GM18526 (cell line): ENCODE data around the gene IFI27.

Experiments
- POLR2A ChIP-seq: IDR thresholded peaks from 3 replicates; pipeline ENCODE4 v1.6.1; 2011; ENCODE audit not compliant: insufficient read length; ENCODE audit errors: extremely low read depth

The IFI27 gene

DNA sequence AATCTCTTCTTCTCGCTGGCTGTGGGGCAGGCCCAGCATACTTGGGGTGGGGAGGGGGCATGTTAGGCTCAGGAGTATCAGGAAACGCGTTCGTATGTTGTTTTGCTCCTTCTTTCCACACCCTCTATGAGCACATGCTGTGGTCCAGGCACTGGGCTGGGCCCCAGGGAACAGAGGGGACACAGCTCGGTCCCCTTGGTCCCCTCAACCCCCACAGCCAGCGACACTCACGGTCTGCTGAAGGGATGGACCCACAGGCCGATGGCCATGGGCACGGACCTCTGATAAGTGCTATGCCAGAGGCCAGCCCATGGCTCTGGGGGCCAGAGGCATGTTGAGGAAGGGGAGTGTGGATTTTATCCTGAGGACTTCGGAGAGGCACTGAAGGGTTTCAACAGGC lies 6.2 kb downstream of the IFI27 start:
- no peak for TF ChIP-seq POLR2A

DNA sequence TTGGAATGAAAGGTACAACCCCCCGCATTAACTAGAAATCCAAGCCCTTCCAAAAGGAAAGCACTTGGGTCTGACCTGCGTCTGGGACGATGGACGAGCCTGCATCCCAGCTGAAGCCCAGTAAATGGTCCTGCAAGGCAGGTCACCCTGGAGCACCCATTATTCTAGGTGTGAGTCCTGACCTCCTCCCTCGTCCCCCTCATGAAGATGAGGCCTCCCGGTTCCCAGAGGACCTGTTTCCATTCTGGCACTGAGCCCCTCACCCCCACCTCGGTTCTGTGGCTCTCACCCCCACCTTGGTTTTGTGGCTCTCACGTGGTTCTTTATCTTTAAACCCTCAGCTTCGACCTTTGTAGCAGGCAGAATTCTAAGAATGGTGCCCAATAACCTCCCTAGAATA lies 7.3 kb downstream of the IFI27 start:
- no peak for TF ChIP-seq POLR2A

DNA sequence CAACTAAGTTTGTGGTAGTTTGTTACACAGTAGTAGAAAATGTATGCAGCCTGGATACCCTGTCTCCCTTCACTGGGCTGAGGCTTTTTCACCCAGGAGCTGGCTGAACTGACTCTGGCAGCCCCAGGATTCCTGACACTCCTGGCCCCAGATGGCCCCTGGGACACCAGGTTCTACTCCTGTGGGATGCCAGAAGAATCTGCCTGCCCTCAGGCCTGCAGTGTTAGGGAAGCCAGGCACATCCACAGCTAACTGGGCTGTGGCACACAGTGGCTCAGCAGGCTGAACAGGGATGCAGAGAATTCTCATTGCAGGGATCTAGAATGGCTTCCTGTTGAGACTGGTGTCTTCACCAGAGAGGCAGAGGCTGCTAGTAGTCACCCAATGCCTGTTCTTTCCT lies 8.5 kb downstream of the IFI27 start:
- TF ChIP-seq POLR2A = no peak

DNA sequence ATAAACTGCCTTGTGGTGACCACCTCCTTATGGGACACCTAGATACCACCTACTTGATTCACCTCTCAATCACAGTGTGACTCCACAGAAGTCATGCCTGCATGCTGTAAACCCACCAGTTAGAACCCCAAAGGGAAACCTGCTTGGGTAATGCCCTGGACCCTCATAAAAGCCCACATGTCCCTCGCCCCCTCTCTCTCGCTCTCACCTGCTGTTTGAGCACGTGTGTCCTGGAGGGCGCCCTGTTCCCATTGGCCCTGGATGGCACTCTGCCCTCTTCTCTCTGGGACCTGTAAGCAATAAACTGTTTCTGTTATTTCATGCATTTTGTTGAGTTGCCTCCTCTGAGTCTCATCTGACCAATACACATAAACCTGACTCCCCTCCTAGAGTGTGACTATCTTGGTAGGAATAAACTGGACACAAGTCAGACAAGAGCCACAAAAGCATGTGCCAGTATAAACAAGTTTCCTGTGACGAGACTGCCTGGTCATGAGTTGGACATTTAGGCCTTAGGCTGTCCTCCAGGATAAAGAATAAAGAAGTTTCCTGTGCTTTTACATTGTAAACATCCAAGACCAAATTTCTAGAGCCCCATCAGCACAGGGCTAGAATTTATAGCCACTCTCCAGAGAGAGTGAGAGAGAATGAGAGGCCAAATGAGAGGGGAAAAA lies 10.3 kb downstream of the IFI27 start:
- no peak for TF ChIP-seq POLR2A

DNA sequence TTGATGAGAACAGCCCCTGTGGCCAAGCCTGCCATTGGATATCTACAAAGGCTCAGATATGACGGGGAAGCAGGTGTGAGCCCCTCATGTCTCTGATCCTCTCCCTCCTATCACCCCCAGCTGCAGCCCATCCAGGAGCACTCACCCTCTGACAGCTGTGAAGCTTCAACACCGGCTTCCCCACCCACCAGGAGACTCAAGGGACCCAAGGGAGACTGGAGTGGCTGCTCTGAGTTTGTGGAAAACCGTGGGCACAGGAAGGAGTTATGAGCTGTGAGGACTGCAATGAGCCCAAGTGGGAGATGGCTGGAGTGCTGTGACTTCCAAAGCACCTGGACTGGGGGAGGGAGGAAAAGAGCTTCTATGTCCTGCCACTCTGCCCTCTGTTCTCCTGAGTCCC lies 10.9 kb downstream of the IFI27 start:
- no peak for TF ChIP-seq POLR2A

DNA sequence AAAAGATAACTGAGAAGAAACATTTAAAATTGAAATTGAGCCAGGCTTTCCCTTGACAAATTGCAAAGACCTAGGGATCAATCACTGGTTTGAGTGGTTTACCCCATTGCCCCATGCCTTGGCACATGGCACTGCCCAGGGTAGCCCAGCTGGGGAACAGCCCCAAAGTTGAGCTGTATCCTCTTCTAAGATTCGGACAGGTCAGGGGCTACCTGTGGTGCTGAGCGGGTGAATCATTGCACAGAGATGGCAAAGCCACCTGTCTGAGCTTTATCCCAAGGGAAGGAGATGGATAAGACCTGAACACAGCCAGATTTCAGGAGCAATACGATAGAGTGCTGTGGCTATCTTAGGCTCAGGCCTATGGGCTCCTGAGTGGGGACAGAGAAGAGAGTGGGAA lies 11.9 kb downstream of the IFI27 start:
- no peak for TF ChIP-seq POLR2A

DNA sequence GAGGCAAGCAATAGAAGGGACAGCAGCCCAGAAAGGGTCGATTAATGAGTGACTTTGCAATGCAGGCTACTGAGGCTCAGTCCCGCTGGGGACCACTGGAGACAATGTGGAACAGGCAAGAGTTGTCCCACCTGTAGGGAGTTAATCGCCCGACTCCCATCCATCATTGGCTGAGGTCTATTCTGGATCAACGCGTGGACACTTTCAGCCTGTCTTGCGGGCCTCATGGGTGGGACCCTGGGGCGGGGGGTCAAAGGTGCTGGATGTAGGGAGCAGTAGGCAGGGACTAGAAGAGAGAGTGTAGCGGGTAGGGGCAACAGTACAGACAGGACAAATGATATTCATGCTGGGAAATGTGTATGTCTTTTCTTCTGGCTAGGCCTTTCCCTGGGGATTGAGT lies 12.8 kb downstream of the IFI27 start:
- no peak for TF ChIP-seq POLR2A

DNA sequence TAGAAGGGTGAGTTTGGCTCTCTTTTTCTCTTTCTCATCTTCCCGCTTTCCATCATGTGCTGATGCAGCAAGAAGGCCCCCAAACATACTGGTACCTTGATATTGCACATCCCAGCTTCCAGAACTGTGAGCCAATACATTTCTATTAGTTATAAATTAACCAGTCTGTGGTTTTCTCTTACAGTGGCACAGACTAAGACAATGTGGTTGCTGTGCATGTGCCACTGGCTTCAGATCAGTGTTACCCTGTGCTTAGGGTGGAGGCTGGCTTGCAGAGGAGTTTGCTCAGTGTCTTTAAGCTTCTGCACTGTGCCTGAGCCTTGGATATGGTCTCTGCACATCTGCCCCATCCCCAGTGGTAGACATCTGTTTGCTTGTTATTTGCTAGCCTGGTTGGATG lies 13.3 kb downstream of the IFI27 start:
- TF ChIP-seq POLR2A = no peak

DNA sequence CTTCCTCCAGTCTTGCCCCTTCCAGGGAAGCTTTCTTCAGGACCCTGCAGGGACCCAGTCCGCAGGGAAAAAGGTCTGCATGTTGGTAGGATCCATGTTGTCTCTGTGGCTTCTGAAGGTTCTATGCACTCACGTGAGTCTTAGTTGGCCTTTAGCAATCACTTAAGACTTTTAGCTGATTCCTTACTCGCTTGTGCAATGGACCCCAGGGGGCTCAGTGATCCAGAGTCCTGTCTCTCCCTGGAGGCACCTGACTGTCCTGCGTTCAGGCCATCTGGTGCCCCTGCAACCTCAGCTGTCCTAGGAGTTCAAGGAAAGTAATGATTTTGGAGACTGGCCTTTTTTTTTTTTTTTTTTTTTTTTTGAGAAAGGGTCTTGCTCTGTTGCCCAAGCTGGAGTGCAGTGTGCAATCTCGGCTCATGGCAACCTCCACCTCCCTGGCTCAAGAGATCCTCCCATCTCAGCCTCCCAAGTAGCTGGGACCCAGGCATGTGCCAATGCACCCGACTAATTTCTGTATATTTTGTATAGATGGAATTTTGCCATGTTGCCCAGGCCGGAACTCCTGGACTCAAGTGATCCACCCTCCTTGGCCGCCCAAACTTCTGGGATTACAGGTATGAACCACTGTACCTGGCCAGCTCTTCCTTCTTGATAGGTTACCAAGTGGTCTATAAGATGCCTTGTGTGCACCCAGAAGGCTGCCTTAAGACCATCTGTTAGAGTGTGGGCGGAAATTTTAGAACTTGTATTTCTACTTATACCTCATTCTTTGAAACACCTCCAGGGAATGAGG lies 14.2 kb downstream of the IFI27 start:
- TF ChIP-seq POLR2A = no peak

DNA sequence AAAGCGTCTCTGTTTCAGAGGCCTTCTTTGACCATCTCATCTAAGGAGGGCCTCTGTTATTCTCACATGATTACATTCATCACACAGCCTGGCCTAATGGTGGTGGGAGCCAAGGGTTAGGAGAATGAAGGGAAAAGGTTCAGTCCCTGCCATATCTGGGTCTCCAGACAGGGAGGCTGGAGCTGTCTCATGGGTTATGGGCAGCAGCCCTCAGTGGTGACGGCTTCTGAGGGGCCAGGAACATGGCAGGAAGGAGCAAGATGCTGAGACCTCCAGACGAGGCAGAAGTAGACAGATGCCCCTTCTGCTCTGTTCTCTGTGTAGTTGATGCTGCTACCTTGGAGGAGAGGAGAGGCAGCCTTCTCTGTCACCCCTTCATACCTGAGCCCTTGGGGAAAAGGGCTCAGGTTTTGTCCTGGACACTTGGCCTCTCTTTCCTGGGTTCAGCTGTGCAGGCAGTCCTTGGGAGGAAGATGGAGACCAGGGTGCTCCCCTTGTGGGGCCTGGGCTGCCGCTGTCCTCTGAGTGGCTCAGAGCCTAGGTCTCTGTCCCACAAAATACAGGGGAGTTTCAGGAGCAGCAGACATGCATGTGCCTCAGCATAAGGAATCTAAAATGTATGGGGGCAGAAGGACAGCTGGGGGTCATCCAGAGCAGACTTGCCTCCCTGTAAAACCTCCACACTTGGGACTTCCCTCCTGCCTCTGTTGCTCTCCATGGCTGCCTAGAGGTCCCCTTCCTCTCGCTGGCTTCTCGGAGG lies 15.3 kb downstream of the IFI27 start:
- TF ChIP-seq POLR2A = no peak

DNA sequence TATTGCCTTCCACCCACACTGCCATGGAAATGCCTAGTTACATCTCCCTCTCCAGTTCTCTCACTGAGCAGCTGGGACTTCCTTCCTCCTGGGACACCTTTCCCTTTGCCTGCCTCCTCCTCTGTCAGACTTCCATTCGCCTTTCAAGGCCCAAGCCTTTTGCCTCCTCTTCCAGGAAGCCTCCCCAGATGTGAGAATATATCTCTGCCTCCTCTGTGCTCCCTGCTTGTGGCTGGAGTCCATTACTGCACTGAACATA lies 15.8 kb downstream of the IFI27 start:
- no peak for TF ChIP-seq POLR2A

DNA sequence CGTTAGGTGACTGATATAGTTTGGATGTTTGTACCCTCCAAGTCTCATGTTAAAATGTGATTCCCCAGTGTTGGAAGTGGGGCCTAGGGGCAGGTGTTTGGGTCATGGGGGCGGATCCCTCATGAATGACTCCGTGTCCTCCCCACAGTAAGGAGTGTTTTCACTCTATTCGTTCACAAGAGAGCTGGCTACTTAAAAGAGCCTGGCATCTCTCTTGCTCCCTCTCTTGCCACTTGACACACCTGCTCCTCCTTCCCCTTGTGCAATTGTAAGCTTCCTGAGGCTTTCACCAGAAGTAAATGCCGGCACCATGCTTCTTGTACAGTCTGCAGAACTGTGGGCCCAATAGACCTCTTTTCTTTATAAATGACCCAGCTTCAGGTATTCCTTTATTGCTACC lies 16.3 kb downstream of the IFI27 start:
- TF ChIP-seq POLR2A = no peak

DNA sequence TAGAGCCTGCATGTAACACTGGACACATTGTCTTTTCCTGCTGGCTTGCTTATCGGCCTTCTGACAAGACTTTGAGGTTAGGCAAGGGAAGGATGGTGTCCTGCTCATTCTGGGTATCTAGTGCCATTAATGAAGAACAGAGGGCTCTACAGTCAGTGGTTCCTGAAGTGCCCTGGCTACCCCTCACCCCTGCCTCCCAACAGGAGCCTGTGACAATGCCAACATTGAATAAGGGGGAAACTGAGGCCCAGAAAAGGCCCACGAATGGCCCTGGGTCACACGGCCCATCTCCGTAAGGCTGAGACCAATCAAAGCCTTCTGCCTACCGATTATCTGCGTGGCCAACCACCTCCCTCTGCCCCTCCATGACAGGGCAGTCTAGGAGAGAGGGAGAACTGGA lies 16.8 kb downstream of the IFI27 start:
- no peak for TF ChIP-seq POLR2A

DNA sequence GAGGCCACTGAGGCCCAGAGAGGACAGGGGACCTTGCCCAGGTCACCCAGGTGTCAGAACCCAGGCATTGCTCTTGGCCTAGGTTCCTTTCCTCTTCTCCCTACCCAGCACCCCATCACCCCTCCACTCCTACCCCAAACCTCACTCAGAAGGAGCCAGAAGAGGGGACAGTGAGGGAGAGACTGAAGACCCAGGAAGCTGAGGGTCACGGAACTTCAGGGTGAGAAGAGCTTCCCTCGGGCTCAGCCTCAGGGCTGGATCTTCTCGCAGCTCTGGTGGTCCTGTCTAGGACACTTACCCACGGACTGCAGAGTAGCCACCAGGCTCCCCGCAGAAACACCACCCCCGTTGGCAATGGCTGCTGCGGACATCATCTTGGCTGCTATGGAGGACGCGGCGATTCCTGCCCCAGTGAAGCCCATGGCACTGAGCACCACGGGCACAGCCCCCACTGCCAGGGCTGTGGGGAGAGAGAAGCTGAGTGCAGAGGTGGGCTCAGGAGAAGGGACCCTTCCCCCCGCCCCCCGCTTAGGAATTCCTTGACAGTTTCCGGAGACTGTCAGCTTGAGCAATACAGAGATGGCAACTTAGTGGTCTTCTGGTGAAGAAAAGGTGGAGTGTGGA lies 17.8 kb downstream of the IFI27 start:
- no peak for TF ChIP-seq POLR2A

DNA sequence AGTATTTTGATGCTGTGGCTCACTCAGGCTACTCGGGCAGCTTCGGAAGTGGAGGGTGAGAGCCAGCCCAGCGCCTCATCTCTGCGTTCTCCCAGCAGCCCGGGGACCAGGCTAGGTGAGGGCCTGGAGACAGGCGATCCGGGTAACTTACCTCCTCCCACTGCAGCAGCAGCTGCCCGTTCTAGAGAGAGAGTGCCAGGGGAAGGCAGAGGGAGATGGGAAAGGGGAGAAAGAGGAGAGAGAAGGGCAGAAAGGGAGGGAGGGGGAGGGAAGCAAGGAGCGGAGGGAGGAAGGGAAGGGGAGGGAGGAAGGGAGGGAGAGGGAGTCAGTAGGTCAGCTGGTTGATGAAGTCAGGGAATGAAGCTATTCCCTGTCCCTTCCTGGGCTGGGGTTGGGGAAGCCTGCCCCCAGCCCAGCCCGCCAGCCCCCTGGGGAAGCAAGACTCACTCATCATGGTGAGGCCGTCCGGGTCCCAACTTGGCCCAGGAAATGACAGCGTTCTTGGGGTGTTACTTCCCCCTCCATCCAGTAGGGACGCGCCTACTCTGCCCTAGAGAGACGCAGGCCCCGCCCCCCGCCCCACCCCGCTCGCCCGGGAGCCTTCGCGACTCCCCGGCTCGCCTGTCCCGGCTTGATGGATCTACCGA lies 18.7 kb downstream of the IFI27 start, which contains the start of gene IFI27L2:
Gene IFI27L2, minus strand, starts transcription at position 494 of the 647 bp plus-strand sequence. Its CDS starts 40 bp downstream, at position 454.
- peak; percentile 70 for TF ChIP-seq POLR2A
